Choroid plexus epithelial cell (primary cell): ENCODE data around the gene CDR2L.

Source experiments
- DNase-seq: peaks from one replicate; pipeline ENCODE4 v3.0.0-alpha.2; 2010; ENCODE audit warnings: low read depth
- H3K4me3 ChIP-seq: 2 replicates; pipeline ENCODE4 v1.5.1; 2011; ENCODE audit warnings: low read depth, mild to moderate bottlenecking, control low read depth, low read length, moderate library complexity
- CTCF ChIP-seq: conservative IDR thresholded peaks from 2 replicates; pipeline ENCODE4 v1.5.1; 2011; ENCODE audit warnings: low read depth, mild to moderate bottlenecking, control low read depth, inconsistent platforms, low read length, moderate library complexity

The CDR2L gene

GRCh38 chr17:74946641-74947040 lies 40.8 kb upstream of the CDR2L start:
- no peak for TF ChIP-seq CTCF
- H3K4me3 ChIP-seq: no peak overlapping the region
- no peak for DNase-seq

GRCh38 chr17:74947041-74947754 lies 40.2 kb upstream of the CDR2L start:
- no peak for TF ChIP-seq CTCF
- no peak overlapping the region for H3K4me3 ChIP-seq
- DNase-seq: no peak

GRCh38 chr17:74949455-74950115 lies 37.8 kb upstream of the CDR2L start:
- H3K4me3 ChIP-seq: no peak overlapping the region
- DNase-seq: no peak
- TF ChIP-seq CTCF: no peak

- no peak for TF ChIP-seq CTCF
- no peak for DNase-seq
- no peak overlapping the region for H3K4me3 ChIP-seq
Measured at GRCh38 chr17:74950207-74950606, 37.2 kb upstream of the CDR2L start.

- TF ChIP-seq CTCF: no peak
- H3K4me3 ChIP-seq: no peak overlapping the region
- no peak for DNase-seq
Measured at GRCh38 chr17:74951065-74951464, 36.4 kb upstream of the CDR2L start.

- TF ChIP-seq CTCF: no peak
- DNase-seq: no peak
- H3K4me3 ChIP-seq: no peak overlapping the region
Measured at GRCh38 chr17:74951680-74952421, 35.6 kb upstream of the CDR2L start.
